ENCODE measurements around the gene CDK13.
"Not testable (repeated sequence)": the region's sequence is repeated elsewhere in the genome, so short reads cannot be mapped to it uniquely, and the experiment has no call there.

The CDK13 gene

DNA sequence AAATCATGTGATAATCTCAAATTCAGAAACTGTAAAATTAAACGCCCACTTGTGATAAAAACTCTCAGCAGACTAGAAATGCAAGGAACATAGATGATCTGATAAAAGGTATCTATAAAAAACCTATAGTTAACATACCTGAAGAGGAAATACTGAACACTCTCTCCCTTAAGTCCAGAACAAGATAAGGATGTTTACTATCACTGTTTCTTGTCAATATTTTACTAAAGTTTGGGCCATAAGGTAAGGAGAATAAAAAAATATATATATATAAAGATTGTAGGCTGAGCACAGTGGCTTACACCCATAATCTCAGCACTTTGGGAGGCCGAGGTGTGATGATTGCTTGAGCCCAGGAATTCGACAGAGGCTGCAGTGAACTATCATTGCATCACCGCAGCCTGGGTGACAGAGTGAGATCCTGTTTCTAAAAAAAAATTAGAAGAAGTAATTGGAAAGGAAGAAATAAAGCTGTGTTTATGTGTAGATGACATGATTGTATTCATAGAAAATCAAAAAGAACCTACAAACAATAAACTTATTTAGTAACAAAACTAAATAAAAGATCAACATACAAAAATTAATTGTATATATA lies 155.9 kb downstream of the CDK13 start:
- DNase-seq (ENCODE audit: low spot score), result no peak
- TF ChIP-seq, protein P1, sequence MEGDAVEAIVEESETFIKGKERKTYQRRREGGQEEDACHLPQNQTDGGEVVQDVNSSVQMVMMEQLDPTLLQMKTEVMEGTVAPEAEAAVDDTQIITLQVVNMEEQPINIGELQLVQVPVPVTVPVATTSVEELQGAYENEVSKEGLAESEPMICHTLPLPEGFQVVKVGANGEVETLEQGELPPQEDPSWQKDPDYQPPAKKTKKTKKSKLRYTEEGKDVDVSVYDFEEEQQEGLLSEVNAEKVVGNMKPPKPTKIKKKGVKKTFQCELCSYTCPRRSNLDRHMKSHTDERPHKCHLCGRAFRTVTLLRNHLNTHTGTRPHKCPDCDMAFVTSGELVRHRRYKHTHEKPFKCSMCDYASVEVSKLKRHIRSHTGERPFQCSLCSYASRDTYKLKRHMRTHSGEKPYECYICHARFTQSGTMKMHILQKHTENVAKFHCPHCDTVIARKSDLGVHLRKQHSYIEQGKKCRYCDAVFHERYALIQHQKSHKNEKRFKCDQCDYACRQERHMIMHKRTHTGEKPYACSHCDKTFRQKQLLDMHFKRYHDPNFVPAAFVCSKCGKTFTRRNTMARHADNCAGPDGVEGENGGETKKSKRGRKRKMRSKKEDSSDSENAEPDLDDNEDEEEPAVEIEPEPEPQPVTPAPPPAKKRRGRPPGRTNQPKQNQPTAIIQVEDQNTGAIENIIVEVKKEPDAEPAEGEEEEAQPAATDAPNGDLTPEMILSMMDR (IDR thresholded peaks at IDR 0.05), result no peak
- Histone ChIP-seq H3K4me3 (no peak overlapping the region), H3K27ac (no peak overlapping the region)

DNA sequence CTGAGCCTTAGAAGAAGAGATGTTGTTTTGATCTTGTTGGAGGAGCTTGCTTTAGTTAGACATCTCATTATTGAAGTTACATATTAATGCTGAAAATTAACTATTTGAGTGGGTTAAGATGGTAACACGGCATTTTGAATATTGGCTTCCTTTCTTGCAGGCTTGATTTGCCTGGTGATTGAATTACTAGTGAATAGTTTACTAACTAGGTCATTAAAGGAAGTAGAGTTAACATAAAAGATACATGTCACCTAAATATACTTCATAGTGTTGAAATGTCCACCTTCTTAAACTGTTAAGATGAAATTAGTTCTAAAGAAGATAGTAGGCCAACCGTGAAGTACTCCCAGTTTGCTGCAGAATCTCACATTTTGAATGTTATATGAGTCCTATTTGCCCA lies 165.9 kb downstream of the CDK13 start:
- no peak for DNase-seq (ENCODE audit: low spot score)
- TF ChIP-seq, protein P1 (IDR thresholded peaks at IDR 0.05), result no peak
- Histone ChIP-seq H3K4me3 (no peak overlapping the region), H3K27ac (no peak overlapping the region)

DNA sequence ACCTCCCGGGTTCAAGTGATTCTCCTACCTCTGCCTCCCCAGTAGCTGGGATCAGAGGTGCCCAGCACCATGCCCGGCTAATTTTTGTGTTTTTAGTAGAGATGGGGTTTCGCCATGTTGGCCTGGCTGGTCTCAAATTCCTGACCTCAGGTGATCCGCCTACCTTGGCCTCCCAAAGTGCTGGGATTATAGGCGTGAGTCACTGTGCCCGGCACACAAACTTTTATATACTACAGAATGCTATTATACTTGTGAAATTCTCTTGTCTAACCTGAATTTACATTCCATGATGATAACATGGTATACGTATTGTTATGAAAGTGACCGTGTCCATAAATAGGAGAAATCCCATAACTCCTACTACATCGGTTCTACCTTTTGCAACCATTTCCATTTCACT lies 167.1 kb downstream of the CDK13 start:
- DNase-seq (ENCODE audit: low spot score); H3K4me3 ChIP-seq; H3K27ac ChIP-seq: not testable (repeated sequence)

DNA sequence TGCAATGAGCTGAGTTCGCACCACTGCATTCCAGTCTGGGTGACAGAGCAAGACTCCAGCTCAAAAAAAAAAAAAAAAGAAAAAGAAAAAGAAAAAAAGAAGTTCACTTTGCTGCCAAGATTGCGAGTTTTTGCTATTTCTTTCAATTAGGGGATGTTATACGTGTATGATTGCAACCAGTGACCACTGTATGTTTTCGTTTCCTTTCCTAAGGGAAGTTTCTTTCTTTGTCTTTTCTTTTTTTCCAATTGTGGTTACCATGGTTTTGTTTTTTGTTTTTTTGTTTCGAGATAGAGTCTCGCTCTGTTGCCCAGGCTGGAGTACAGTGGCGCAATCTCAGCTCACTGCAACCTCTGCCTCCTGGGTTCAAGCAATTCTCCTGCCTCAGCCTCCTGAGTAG lies 168.1 kb downstream of the CDK13 start:
- H3K27ac ChIP-seq; DNase-seq (ENCODE audit: low spot score); H3K4me3 ChIP-seq: not testable (repeated sequence)

DNA sequence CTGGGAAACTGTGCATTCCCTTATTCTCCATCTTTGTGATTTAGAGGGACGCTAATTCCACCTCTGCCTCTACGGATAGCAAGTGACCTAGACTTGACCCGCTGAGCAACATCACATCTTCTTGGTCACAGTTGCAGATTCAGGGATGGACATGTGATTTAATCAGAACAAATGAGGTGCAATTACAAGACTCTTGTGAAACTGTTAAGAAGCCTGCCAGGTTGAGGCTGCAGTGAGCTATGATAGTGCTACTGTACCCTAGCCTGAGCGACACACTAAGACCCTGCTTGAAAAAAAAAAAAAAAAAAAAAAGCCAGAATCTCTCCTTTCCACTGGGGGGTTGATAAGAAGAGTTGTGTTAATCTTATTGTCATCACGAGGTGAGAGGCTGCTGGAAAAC lies 170.0 kb downstream of the CDK13 start:
- TF ChIP-seq, protein P1 (IDR thresholded peaks at IDR 0.05), result no peak
- no peak for DNase-seq (ENCODE audit: low spot score)

DNA sequence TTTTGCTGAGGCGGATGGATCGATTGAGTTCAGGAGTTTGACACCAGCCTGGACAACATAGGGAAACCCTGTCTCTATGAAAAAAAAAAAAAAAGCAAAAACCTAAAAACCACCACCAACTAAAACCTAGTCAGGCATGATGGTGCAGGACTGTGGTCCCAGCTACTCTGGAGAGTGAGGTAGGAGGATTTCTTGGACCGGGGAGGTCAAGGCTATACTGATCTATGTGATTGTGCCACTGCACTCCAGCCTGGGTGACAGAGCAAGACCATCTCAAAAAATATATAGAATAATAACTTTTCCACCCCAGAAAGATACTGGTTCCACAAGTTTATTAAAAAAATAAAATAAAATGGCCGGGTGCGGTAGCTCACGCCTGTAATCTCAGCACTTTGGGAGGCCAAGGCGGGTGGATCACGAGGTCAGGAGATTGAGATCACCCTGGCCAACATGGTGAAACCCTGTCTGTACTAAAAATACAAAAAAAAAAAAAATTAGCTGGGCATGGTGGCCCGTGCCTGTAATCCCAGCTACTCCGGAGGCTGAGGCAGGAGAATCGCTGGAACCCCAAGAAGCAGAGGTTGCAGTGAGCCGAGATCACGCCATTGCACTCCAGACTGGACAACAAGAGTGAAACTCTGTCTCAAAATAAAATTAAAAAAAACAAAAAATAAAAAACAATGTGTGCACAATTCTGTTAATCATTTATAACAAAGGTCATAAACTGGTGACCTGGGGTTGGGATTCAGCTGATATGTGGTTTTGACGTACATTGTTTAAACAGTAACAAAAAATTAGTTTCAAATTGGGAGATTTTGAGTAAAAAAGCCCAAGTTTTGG lies 172.3 kb downstream of the CDK13 start:
- DNase-seq (ENCODE audit: low spot score); H3K27ac ChIP-seq; H3K4me3 ChIP-seq: not testable (repeated sequence)

More for the DNA sequence above, 170.0 kb downstream of the CDK13 start:
- no peak overlapping the region for H3K4me3 ChIP-seq
- no peak overlapping the region for H3K27ac ChIP-seq

DNA sequence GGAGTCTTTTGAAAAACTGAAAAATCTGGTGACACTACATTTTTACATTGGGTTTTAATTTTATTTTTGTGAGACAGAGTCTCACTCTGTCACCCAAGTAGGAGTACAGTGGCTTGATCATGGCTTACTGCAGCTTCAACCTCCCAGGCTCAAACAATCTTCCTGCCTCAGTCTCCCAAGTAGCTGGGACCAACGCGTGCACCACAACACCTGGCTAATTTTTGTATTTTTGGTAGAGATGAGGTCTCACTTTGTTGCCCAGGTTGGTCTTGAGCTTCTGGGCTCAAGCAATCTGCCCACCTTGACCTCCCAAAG lies 172.8 kb downstream of the CDK13 start:
- Histone ChIP-seq H3K27ac (no peak overlapping the region), H3K4me3 (no peak overlapping the region)
- no peak for DNase-seq (ENCODE audit: low spot score)
- TF ChIP-seq, protein P1 (IDR thresholded peaks at IDR 0.05), result no peak

DNA sequence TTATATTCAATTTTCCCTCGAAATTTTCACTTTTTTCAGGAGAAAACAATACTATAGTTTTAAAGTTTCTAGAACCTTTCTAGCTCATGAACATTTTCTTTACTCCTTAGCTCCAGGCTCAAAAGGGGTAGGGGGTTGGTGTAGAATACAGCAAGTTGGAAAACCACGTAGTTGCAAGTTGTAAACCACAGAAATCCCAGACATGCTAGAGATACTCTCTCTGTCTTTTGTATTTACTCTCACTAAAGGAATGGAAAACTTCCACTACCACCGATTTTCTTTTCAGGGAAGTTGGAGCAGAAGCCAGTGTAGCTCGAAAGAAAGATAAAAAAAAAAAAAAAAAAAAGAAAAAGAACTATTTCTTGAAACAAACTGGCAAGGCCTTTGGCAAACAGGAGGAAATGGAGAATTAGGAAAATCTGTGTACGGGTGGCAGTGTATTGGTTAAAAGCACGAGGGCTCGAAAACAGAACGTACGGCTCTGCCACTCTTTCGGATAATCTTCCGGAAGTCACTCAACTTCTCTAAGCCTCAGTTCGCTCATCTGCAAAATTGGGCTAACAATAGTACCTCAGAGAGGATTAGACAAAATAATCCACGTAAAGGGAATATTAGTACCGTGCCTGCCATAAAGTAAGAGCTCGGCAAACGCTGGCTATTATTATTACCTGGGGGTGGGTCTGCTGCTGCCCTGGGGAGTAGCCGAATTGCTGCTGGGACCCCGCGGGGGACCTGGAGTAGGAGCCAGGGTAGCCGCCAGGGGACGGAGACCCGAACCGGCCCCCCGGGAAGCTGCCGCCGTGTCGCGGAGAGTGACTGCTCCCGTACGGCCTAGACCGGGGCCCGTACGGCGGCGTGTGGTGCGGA lies 183.7 kb downstream of the CDK13 start:
- DNase-seq (ENCODE audit: low spot score), result peak; percentile 79
- Histone ChIP-seq H3K27ac (peak overlapping the region; percentile 85 to 93), H3K4me3 (peak overlapping the region; percentile 94)
- TF ChIP-seq, protein P1 (IDR thresholded peaks at IDR 0.05), result no peak

Measured in coronary artery (tissue), 2 donors.